ENCODE results near the gene PARD3B.

DNA sequence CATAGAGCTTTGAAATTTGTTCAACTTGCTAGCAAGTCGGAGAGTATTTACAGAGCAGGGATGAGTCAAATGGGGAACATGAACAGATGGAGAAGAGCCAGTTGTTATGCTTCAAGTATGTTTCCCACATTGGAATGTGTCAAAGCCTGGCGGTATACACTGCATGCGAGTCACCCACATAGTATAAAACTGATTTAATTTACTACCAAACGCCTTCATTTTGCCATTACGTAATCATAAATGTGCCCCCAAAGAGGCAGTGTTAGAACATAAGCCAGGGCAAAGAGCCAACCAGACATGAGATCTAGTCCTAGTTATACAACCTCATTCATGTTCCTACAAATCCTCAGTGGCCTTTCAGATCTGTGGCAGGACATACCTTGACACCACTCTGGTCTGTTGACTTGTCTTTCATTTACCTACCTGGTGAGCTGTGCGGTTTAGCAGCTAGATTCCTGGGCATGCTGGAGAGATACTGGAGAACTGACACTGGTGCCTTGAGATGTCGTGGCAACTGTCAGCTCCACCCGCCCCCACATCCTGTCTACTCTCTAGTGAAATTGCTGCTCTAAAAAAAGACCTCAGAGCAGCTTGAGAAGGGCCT lies 1115.3 kb downstream of the PARD3B start:
- TF ChIP-seq, protein P1, sequence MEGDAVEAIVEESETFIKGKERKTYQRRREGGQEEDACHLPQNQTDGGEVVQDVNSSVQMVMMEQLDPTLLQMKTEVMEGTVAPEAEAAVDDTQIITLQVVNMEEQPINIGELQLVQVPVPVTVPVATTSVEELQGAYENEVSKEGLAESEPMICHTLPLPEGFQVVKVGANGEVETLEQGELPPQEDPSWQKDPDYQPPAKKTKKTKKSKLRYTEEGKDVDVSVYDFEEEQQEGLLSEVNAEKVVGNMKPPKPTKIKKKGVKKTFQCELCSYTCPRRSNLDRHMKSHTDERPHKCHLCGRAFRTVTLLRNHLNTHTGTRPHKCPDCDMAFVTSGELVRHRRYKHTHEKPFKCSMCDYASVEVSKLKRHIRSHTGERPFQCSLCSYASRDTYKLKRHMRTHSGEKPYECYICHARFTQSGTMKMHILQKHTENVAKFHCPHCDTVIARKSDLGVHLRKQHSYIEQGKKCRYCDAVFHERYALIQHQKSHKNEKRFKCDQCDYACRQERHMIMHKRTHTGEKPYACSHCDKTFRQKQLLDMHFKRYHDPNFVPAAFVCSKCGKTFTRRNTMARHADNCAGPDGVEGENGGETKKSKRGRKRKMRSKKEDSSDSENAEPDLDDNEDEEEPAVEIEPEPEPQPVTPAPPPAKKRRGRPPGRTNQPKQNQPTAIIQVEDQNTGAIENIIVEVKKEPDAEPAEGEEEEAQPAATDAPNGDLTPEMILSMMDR (IDR thresholded peaks at IDR 0.05) = no peak
- TF ChIP-seq POLR2A (IDR thresholded peaks at IDR 0.05) = no peak
